ENCODE measurements around the gene SPIRE1.

GRCh38 chr18:12479536-12479935 is 178.4 kb downstream of the SPIRE1 start:
- TF ChIP-seq CTCF (IDR thresholded peaks at IDR 0.05) (no peak), POLR2A (IDR thresholded peaks at IDR 0.05) (no peak)

All from ovary (tissue), 3 donors.